ENCODE results near the gene GSDME.
"Not testable (repeated sequence)": the region's sequence is repeated elsewhere in the genome, so short reads cannot be mapped to it uniquely, and the experiment has no call there.

The GSDME gene

DNA sequence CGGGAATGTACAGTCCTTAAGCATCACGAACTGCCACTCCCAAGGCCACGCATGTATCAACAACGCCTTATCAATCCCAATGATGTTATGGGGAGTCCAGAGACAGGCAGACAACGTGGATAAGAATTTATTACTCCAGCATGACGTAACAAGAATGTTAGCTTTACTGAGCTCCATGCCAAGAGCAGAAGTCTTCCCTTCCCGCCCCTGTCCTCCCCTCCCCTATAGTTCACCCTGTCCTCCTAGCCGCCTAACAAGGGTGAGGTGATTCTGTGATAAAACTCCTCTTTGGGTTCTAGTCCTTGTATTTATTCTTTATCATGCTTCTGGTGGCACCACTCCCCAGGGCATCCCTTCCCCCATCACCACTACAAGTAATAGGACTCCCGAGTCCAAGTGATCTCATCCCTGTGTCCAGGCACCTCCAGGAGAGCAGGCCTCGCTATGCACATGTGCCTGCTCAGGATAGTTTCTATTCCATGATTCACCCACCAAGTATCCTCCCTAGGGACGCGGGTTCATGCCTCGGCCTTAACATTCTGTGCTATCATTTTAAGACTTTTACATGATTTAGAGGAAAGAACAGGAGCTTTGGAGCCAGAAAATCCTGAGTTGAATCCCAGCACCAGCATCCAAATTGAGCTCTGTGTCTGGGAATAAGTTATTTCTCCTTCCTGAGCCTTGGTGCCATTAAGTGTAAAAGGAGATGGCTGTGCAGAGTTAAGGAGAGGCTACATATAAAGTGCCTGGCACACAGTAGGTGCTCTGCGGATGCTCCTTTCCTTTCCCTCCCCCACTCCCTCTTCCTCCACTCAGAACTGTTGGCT, 15.4 kb downstream of the GSDME start:
- no peak for DNase-seq (ENCODE audit: low read depth in 2 of 2)

- no peak for DNase-seq (ENCODE audit: low read depth in 2 of 2)
Measured at GRCh38 chr7:24740871-24741270, 16.4 kb downstream of the GSDME start.

DNA sequence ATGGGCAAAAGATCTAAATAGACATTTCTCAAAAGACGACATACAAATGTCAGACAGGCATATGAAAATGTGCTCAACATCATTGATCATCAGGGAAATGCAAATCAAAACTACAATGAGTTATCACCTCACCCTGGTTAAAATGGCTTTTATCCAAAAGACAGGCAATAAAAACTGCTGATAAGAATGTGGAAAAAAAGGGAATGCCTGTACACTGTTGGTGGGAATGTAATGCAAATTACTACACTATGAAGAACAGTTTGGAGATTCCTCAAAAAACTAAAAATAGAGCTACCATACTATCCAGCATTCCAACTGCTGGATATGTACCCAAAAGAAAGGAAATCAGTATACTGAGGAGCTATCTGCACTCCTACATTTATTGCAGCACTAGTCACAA, 18.0 kb downstream of the GSDME start:
- DNase-seq (ENCODE audit: low read depth in 2 of 2), result no peak

- no peak for DNase-seq (ENCODE audit: low read depth in 2 of 2)
Measured at GRCh38 chr7:24738577-24738976, 18.7 kb downstream of the GSDME start.

- DNase-seq (ENCODE audit: low read depth in 2 of 2), result no peak
Measured at GRCh38 chr7:24737281-24737680, 20.0 kb downstream of the GSDME start.

- DNase-seq (ENCODE audit: low read depth in 2 of 2), result not testable (repeated sequence)
Measured at GRCh38 chr7:24735594-24735993, 21.7 kb downstream of the GSDME start.

- no peak for DNase-seq (ENCODE audit: low read depth in 2 of 2)
Measured at GRCh38 chr7:24734306-24734705, 23.0 kb downstream of the GSDME start.

- DNase-seq (ENCODE audit: low read depth in 2 of 2), result no peak
Measured at GRCh38 chr7:24733414-24734060, 23.7 kb downstream of the GSDME start.

- no peak for DNase-seq (ENCODE audit: low read depth in 2 of 2)
Measured at GRCh38 chr7:24732646-24733413, 24.4 kb downstream of the GSDME start.

GRCh38 chr7:24731313-24731712, 26.0 kb downstream of the GSDME start:
- DNase-seq (ENCODE audit: low read depth in 2 of 2), result no peak

- no peak for DNase-seq (ENCODE audit: low read depth in 2 of 2)
Measured at GRCh38 chr7:24730018-24730369, 27.3 kb downstream of the GSDME start.

DNA sequence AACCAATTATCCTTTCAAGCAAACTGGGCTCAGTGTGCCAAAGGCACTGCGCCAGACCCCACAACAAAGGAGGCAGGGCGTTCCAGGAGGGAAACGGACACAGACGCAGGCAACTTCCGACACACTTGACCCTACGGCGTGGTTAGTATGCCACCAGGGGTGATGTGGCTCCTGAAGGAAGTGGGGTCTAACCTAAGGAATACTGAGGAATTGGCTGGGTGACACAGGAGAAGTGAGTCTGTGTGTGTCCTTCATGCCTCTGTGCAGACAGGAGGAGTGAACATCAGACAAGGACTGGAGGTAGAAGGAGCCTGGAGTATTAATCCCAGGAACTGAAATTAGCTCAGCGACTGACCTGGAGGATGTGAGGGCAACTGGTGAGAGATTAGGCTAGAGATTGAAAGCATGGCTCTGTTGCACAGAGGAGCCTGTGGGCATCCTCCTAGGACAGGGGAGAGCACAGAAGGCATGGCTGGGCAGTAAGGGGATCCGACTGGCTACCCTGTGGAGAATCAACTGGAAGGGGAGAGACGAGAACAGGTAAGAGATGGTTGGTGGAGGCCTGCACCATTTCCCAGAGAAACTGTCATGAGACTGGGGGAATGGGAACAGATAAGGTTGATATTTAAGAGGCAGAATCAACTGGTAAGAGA, 27.8 kb downstream of the GSDME start:
- no peak for DNase-seq (ENCODE audit: low read depth in 2 of 2)

- no peak for DNase-seq (ENCODE audit: low read depth in 2 of 2)
Measured at GRCh38 chr7:24728503-24729364, 28.5 kb downstream of the GSDME start.

- DNase-seq (ENCODE audit: low read depth in 2 of 2), result no peak
Measured at GRCh38 chr7:24728121-24728500, 29.2 kb downstream of the GSDME start.

DNA sequence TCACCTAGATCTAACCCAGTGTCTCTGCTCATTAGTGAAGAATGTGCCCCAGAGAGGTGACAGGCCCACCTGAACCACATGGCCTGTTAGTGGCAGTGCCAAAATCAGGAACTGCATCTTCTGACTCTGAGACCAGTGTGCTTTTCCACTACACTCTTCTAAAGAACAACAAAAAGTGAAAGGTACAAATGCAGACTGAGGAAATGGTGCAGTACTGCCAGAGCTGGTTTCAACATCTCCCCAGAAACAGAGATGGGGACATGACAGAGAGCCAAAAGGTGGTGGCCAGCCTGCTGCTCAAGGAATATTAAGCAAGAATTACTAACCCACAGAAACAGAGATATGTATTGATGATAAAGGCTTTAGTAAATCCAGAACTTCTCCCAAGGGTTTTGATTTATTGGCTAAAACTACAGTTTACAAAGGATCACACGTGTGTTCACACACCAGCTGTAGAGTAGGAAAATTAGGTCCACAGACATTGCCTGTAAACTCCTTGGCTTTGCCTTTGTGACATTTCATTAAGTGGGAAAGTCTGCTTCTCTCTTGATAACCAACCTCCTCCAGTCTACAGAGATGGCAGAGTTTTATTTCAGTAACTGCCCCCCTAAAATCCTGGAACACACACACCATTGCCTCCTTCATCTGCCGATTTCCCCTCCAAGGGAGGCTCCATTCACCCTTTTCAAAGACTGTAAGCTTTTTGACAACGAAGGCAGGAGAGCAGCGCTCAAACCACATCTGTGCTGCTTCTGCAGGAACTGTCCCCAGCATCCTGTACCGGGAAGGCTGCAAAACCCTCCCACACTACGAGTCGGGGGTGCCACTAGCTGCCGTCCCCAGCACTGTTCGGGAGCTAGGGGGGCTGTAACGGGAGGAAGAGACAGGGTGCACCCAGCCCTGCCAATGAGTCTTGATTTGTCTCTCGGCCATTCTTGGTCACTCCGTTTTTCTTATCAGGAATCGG, 29.8 kb downstream of the GSDME start:
- DNase-seq (ENCODE audit: low read depth in 2 of 2), result no peak

DNA sequence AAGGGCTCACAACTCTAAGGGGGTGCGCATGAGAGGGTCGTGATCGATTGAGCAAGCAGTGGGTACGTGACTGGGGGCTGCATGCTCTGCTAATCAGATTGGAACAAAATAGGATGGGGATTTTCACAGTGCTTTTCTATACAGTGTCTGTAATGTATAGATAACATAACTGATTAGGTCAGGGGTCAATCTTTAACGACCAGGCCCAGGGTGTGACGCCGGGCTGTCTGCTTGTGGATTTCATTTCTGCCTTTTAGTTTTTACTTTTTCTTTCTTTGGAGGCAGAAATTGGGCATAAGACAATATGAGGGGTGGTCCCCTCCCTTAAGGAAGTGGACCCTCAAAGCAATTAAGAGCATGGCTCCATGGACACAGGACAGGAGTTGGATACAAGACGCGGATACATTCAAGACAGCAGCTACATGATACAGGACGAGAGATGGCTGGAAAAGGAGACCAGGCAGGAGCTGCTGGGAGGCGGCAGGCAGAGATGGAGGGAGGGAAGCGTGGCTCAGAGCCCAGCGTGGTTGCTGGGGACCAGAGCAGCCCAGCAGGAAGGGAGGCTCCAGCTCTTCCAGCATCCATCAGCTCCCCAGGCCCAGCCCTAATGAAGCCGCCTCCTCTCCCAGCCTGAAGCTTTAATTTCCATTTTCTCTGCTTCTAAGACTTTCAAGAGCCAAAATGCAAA, 31.6 kb downstream of the GSDME start:
- DNase-seq (ENCODE audit: low read depth in 2 of 2), result no peak

- DNase-seq (ENCODE audit: low read depth in 2 of 2), result no peak
Measured at GRCh38 chr7:24724451-24725190, 32.6 kb downstream of the GSDME start.

GRCh38 chr7:24723178-24723530, 34.1 kb downstream of the GSDME start:
- no peak for DNase-seq (ENCODE audit: low read depth in 2 of 2)

Data from stimulated activated CD8-positive, alpha-beta memory T cell treated with anti-CD3 and anti-CD28 coated beads, Interleukin-2, amount 100 ng/mL, for 1 hour (primary cell).